ENCODE results near the gene HECTD4. TPM values are rescaled to one million over a fixed set of nuclear protein-coding genes. Genes with fewer than 3 reads are reported as not detected.

Gene HECTD4
- total and polyA plus RNA-seq, 2 experiments from 2014 or later = 29.4 to 33.7 TPM

- no peaks in the 10 kb centered on the region for H3K27me3 ChIP-seq
- TF ChIP-seq CTCF (IDR thresholded peaks at IDR 0.05; ENCODE audit: low read depth, low read length) = no peak
- DNase-seq (ENCODE audit: low read depth in 1 of 2, low spot score in 1 of 2) = no peak
Measured at GRCh38 chr12:112305951-112306350, 76.3 kb downstream of the HECTD4 start.

GRCh38 chr12:112304436-112304835 is 77.8 kb downstream of the HECTD4 start:
- no peak for DNase-seq (ENCODE audit: low read depth in 1 of 2, low spot score in 1 of 2)
- H3K27ac ChIP-seq = no peak overlapping the region
- H3K4me1 ChIP-seq (ENCODE audit: low read depth) = no peaks in the 10 kb centered on the region
- no peaks in the 10 kb centered on the region for H3K27me3 ChIP-seq
- H3K4me3 ChIP-seq = no peak overlapping the region
- H3K36me3 ChIP-seq = peaks cover 8% of the 10 kb centered on the region
- TF ChIP-seq CTCF (IDR thresholded peaks at IDR 0.05; ENCODE audit: low read depth, low read length) = no peak
- H3K9me3 ChIP-seq (ENCODE audit: low read depth) = no peaks in the 10 kb centered on the region

More at GRCh38 chr12:112305951-112306350, 76.3 kb downstream of the HECTD4 start:
- Histone ChIP-seq H3K4me1 (ENCODE audit: low read depth) (no peaks in the 10 kb centered on the region), H3K36me3 (peaks cover 8% of the 10 kb centered on the region), H3K4me3 (no peak overlapping the region), H3K9me3 (ENCODE audit: low read depth) (no peaks in the 10 kb centered on the region), H3K27ac (no peak overlapping the region)

- no peak for DNase-seq (ENCODE audit: low read depth in 1 of 2, low spot score in 1 of 2)
- no peaks in the 10 kb centered on the region for H3K9me3 ChIP-seq (ENCODE audit: low read depth)
- H3K27ac ChIP-seq = no peak overlapping the region
- no peak for TF ChIP-seq CTCF (IDR thresholded peaks at IDR 0.05; ENCODE audit: low read depth, low read length)
- no peaks in the 10 kb centered on the region for H3K27me3 ChIP-seq
- H3K4me3 ChIP-seq = no peak overlapping the region
- no peaks in the 10 kb centered on the region for H3K4me1 ChIP-seq (ENCODE audit: low read depth)
- peaks cover 8% of the 10 kb centered on the region for H3K36me3 ChIP-seq
Measured at GRCh38 chr12:112303799-112304198, 78.4 kb downstream of the HECTD4 start.

- H3K36me3 ChIP-seq = peaks cover 8% of the 10 kb centered on the region
- H3K4me3 ChIP-seq = no peak overlapping the region
- H3K4me1 ChIP-seq (ENCODE audit: low read depth) = no peaks in the 10 kb centered on the region
- no peaks in the 10 kb centered on the region for H3K9me3 ChIP-seq (ENCODE audit: low read depth)
- no peaks in the 10 kb centered on the region for H3K27me3 ChIP-seq
- no peak for TF ChIP-seq CTCF (IDR thresholded peaks at IDR 0.05; ENCODE audit: low read depth, low read length)
- H3K27ac ChIP-seq = no peak overlapping the region
- peak in 1 of 2 donors; percentile 81 for DNase-seq (ENCODE audit: low read depth in 1 of 2, low spot score in 1 of 2)
Measured at GRCh38 chr12:112303004-112303403, 79.2 kb downstream of the HECTD4 start.

- Histone ChIP-seq H3K4me1 (ENCODE audit: low read depth) (no peaks in the 10 kb centered on the region), H3K4me3 (no peak overlapping the region), H3K27ac (no peak overlapping the region), H3K9me3 (ENCODE audit: low read depth) (no peaks in the 10 kb centered on the region), H3K36me3 (no peaks in the 10 kb centered on the region), H3K27me3 (no peaks in the 10 kb centered on the region)
- DNase-seq (ENCODE audit: low read depth in 1 of 2, low spot score in 1 of 2) = no peak
- TF ChIP-seq CTCF (IDR thresholded peaks at IDR 0.05; ENCODE audit: low read depth, low read length) = no peak
Measured at GRCh38 chr12:112299704-112300103, 82.5 kb downstream of the HECTD4 start.

- no peak for TF ChIP-seq CTCF (IDR thresholded peaks at IDR 0.05; ENCODE audit: low read depth, low read length)
- no peaks in the 10 kb centered on the region for H3K27me3 ChIP-seq
- no peak overlapping the region for H3K4me3 ChIP-seq
- no peak for DNase-seq (ENCODE audit: low read depth in 1 of 2, low spot score in 1 of 2)
- no peaks in the 10 kb centered on the region for H3K4me1 ChIP-seq (ENCODE audit: low read depth)
- no peaks in the 10 kb centered on the region for H3K9me3 ChIP-seq (ENCODE audit: low read depth)
- no peak overlapping the region for H3K27ac ChIP-seq
- no peaks in the 10 kb centered on the region for H3K36me3 ChIP-seq
Measured at GRCh38 chr12:112297188-112297587, 85.0 kb downstream of the HECTD4 start.
